ENCODE results near the gene DNM1L. TPM values are rescaled to one million over a fixed set of nuclear protein-coding genes. Genes with fewer than 3 reads are reported as not detected.

The DNM1L gene
- total and polyA plus RNA-seq, 9 of the 15 experiments (the other 6 are each of a cell fraction or from before 2014, with no cell fraction given) = 24.1 to 82.8 (median 61.5) TPM

- TF ChIP-seq MGA (IDR thresholded peaks at IDR 0.05) (peak; percentile 35; the same call in 1 of the 2 replicates), REST (IDR thresholded peaks at IDR 0.05; ENCODE audit: borderline replicate concordance) (peak; percentile 61; the same call in 1 of the 2 replicates), REST (CRISPR knock-in tag; IDR thresholded peaks at IDR 0.05; ENCODE audit: low read depth) (no peak), CHD2 (IDR thresholded peaks at IDR 0.05; ENCODE audit: low read depth, low read length) (no peak), GTF2F1 (IDR thresholded peaks at IDR 0.05; ENCODE audit: low read depth, low read length) (no peak), ATF2 (CRISPR knock-in tag; IDR thresholded peaks at IDR 0.05) (0 out of 2 replicates have a peak, but pooled peaks have one; percentile 17)
Observed at GRCh38 chr12:32755051-32755653, 76.1 kb downstream of the DNM1L start (continued).
